HepG2 (cell line): ENCODE results near the gene NUB1.

Experiments used
- ESRRA ChIP-seq: sonication (generic); formaldehyde crosslinking; IDR thresholded peaks from 2 replicates; pipeline ENCODE4 v1.5.1; 2020; ENCODE audit warnings: mild to moderate bottlenecking, low read depth, missing genetic modification reagents
- PCBP1 ChIP-seq: fragments of 200-400 bp; formaldehyde crosslinking; IDR thresholded peaks from 2 replicates; pipeline ENCODE4 v1.6.1; 2017; ENCODE audit warnings: mild to moderate bottlenecking, low read depth, low read length, borderline replicate concordance
- POLR2A ChIP-seq, 2 experiments: IDR thresholded peaks; 2 replicates each; pipeline ENCODE4 v1.6.1; 2011; ENCODE audit warnings: low read depth in 2 of 2, low read length in 2 of 2, mild to moderate bottlenecking in 1 of 2, moderate library complexity in 1 of 2; ENCODE audit not compliant: insufficient read depth in 1 of 2
- ZSCAN31 ChIP-seq: sonication (generic); formaldehyde crosslinking; IDR thresholded peaks from 2 replicates; pipeline ENCODE4 v1.5.0; 2020; ENCODE audit warnings: low read depth, mild to moderate bottlenecking, missing genetic modification reagents
- TF ChIP-seq, protein P1 (sequence below): sonication (generic); formaldehyde crosslinking; IDR thresholded peaks from 2 replicates; pipeline ENCODE4 v1.4.0; 2020; ENCODE audit warnings: missing genetic modification reagents, borderline replicate concordance
- TF ChIP-seq, protein P2 (sequence below), 2 experiments: sonication (generic) in 1 of 2; formaldehyde crosslinking in 1 of 2; IDR thresholded peaks; 2 replicates each; pipeline versions ENCODE4 v1.5.1 to v1.6.1; 2011 to 2020; ENCODE audit warnings: borderline replicate concordance in 1 of 2, low read depth in 1 of 2, low read length in 1 of 2, mild to moderate bottlenecking in 1 of 2, missing genetic modification reagents in 1 of 2, moderate library complexity in 1 of 2
- TF ChIP-seq, protein P3 (sequence below): sonication (generic); formaldehyde crosslinking; IDR thresholded peaks from 2 replicates; pipeline ENCODE4 v1.5.0; 2020; ENCODE audit warnings: missing genetic modification reagents, mild to moderate bottlenecking, borderline replicate concordance

DNA sequence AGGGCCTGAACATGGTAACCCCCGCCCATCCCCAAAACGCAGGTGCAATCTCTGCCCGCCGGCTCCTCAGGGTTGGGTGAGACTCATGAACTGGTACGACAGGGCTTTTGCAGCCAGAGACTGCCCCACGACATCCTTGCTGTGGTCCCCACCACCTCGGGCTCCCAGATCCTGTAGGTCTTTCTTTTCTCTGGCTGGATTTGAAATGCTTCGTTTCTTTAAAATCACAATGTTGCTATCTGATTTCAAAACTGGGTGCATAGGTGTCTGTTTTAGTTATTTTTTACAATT is 46.3 kb downstream of the NUB1 start:
- TF ChIP-seq, protein P1, sequence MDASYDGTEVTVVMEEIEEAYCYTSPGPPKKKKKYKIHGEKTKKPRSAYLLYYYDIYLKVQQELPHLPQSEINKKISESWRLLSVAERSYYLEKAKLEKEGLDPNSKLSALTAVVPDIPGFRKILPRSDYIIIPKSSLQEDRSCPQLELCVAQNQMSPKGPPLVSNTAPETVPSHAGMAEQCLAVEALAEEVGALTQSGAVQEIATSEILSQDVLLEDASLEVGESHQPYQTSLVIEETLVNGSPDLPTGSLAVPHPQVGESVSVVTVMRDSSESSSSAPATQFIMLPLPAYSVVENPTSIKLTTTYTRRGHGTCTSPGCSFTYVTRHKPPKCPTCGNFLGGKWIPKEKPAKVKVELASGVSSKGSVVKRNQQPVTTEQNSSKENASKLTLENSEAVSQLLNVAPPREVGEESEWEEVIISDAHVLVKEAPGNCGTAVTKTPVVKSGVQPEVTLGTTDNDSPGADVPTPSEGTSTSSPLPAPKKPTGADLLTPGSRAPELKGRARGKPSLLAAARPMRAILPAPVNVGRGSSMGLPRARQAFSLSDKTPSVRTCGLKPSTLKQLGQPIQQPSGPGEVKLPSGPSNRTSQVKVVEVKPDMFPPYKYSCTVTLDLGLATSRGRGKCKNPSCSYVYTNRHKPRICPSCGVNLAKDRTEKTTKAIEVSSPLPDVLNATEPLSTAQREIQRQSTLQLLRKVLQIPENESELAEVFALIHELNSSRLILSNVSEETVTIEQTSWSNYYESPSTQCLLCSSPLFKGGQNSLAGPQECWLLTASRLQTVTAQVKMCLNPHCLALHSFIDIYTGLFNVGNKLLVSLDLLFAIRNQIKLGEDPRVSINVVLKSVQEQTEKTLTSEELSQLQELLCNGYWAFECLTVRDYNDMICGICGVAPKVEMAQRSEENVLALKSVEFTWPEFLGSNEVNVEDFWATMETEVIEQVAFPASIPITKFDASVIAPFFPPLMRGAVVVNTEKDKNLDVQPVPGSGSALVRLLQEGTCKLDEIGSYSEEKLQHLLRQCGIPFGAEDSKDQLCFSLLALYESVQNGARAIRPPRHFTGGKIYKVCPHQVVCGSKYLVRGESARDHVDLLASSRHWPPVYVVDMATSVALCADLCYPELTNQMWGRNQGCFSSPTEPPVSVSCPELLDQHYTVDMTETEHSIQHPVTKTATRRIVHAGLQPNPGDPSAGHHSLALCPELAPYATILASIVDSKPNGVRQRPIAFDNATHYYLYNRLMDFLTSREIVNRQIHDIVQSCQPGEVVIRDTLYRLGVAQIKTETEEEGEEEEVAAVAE (CRISPR knock-in tag): no peak
- TF ChIP-seq ESRRA (CRISPR knock-in tag): no peak
- TF ChIP-seq, protein P2, sequence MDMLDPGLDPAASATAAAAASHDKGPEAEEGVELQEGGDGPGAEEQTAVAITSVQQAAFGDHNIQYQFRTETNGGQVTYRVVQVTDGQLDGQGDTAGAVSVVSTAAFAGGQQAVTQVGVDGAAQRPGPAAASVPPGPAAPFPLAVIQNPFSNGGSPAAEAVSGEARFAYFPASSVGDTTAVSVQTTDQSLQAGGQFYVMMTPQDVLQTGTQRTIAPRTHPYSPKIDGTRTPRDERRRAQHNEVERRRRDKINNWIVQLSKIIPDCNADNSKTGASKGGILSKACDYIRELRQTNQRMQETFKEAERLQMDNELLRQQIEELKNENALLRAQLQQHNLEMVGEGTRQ (IDR thresholded peaks at IDR 0.05; ENCODE audit: low read depth, low read length): no peak
- TF ChIP-seq, protein P2 (CRISPR knock-in tag; IDR thresholded peaks at IDR 0.05; ENCODE audit: borderline replicate concordance): no peak
- no peak for TF ChIP-seq PCBP1
- TF ChIP-seq, protein P3, sequence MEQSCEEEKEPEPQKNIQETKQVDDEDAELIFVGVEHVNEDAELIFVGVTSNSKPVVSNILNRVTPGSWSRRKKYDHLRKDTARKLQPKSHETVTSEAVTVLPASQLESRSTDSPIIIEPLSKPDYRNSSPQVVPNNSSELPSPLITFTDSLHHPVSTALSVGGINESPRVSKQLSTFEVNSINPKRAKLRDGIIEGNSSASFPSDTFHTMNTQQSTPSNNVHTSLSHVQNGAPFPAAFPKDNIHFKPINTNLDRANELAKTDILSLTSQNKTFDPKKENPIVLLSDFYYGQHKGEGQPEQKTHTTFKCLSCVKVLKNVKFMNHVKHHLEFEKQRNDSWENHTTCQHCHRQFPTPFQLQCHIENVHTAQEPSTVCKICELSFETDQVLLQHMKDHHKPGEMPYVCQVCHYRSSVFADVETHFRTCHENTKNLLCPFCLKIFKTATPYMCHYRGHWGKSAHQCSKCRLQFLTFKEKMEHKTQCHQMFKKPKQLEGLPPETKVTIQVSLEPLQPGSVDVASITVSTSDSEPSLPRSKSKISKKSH: no peak
- no peak for TF ChIP-seq ZSCAN31
- no peak for TF ChIP-seq POLR2A (IDR thresholded peaks at IDR 0.05; ENCODE audit: insufficient read depth in 1 of 2, low read depth in 2 of 2, low read length in 2 of 2)
